SK-N-SH (cell line): Measurements from ENCODE around the gene OR13C3. TPM values are rescaled to one million over a fixed set of nuclear protein-coding genes. Genes with fewer than 3 reads are reported as not detected.

Experiments used
- CTCF ChIA-PET: fragments of 300-600, 350-600 bp; formaldehyde crosslinking; extraction: SDS; loops from one replicate; lab custom pipeline; 2021; lab: Yijun Ruan, JAX
- POLR2A ChIA-PET: fragments of 350-600 bp; sonication (Branson Sonifier 250); formaldehyde crosslinking; extraction: SDS; loops from one replicate; lab custom pipeline; 2020; ENCODE audit warnings: antibody characterized with exemption, inconsistent platforms; lab: Yijun Ruan, JAX
- DNase-seq: peaks from one replicate; pipeline ENCODE4 v3.0.0; 2012
- H2AFZ ChIP-seq: fragments of 200-600 bp; sonication (generic); 2 replicates; pipeline ENCODE4 v1.8.1; 2016; ENCODE audit warnings: antibody characterized with exemption, mild to moderate bottlenecking, low read depth
- H3F3A ChIP-seq: fragments of 200-600 bp; sonication (generic); replicated peaks from 2 replicates; pipeline ENCODE3; 2016; ENCODE audit warnings: antibody characterized with exemption, mild to moderate bottlenecking; ENCODE audit not compliant: insufficient read depth
- H3K27ac ChIP-seq, 2 experiments: fragments of 200-500 bp in 1 of 2; fragments of 200-600 bp in 1 of 2; sonication (Bioruptor generic) in 1 of 2; sonication (generic), shearing (Covaris generic) in 1 of 2; 2 replicates each; pipeline versions ENCODE4 v1.5.1 to v1.6.1; 2014 to 2016; ENCODE audit warnings: low read depth in 2 of 2, inconsistent platforms in 1 of 2, low read length in 1 of 2, mild to moderate bottlenecking in 1 of 2, mixed read lengths in 1 of 2
- H3K27me3 ChIP-seq: fragments of 200-600 bp; sonication (generic), shearing (Covaris generic); 2 replicates; pipeline ENCODE4 v1.6.1; 2016; ENCODE audit warnings: mixed run types; ENCODE audit not compliant: insufficient read depth
- H3K36me3 ChIP-seq, 2 experiments: fragments of 200-500 bp in 1 of 2; fragments of 200-600 bp in 1 of 2; sonication (Bioruptor generic) in 1 of 2; sonication (generic) in 1 of 2; replicated peaks in 1 of 2; 2 replicates each; pipeline versions ENCODE3 to v1.5.1; 2014 to 2016; ENCODE audit warnings: low read length in 1 of 2, mild to moderate bottlenecking in 1 of 2; ENCODE audit not compliant: insufficient read depth in 2 of 2, control insufficient read depth in 1 of 2
- H3K4me1 ChIP-seq, 2 experiments: fragments of 200-500 bp in 1 of 2; fragments of 200-600 bp in 1 of 2; sonication (Bioruptor generic) in 1 of 2; sonication (generic), shearing (Covaris generic) in 1 of 2; 2 replicates each; pipeline versions ENCODE4 v1.5.1 to v1.6.1; 2014 to 2016; ENCODE audit warnings: low read depth in 1 of 2, low read length in 1 of 2, mixed run types in 1 of 2; ENCODE audit not compliant: insufficient read depth in 2 of 2, control insufficient read depth in 1 of 2
- H3K4me2 ChIP-seq: fragments of 200-600 bp; sonication (generic), shearing (Covaris generic); 2 replicates; pipeline ENCODE4 v1.6.1; 2017; ENCODE audit warnings: mixed run types
- H3K4me3 ChIP-seq, 2 experiments: fragments of 200-500 bp in 1 of 2; fragments of 200-600 bp in 1 of 2; sonication (Bioruptor generic) in 1 of 2; sonication (generic), shearing (Covaris generic) in 1 of 2; 2 replicates each; pipeline versions ENCODE4 v1.5.1 to v1.8.1; 2014 to 2016; ENCODE audit warnings: low read depth in 2 of 2, inconsistent platforms in 1 of 2, low read length in 1 of 2, mild to moderate bottlenecking in 1 of 2, mixed read lengths in 1 of 2, moderate library complexity in 1 of 2
- H3K79me2 ChIP-seq: fragments of 200-600 bp; sonication (generic); 2 replicates; pipeline ENCODE4 v1.8.1; 2017; ENCODE audit warnings: mild to moderate bottlenecking; ENCODE audit not compliant: insufficient read depth
- H3K9ac ChIP-seq: fragments of 200-600 bp; sonication (generic); 2 replicates; pipeline ENCODE4 v1.6.1; 2017; ENCODE audit warnings: mixed run types
- H3K9me2 ChIP-seq: fragments of 200-600 bp; sonication (generic); 2 replicates; pipeline ENCODE4 v1.6.1; 2017; ENCODE audit warnings: mixed run types
- H3K9me3 ChIP-seq: fragments of 200-600 bp; sonication (generic); 2 replicates; pipeline ENCODE4 v1.6.1; 2017; ENCODE audit warnings: mixed run types, mild to moderate bottlenecking, moderate library complexity
- H4K20me1 ChIP-seq: fragments of 200-600 bp; sonication (generic); 2 replicates; pipeline ENCODE4 v1.6.1; 2017; ENCODE audit warnings: mild to moderate bottlenecking, mixed run types; ENCODE audit not compliant: insufficient read depth
- CHD2 ChIP-seq: fragments of 150-350 bp; IDR thresholded peaks from 2 replicates; pipeline ENCODE4 v1.6.1; 2018; ENCODE audit warnings: low read length; ENCODE audit not compliant: partially characterized antibody
- ELF1 ChIP-seq: IDR thresholded peaks from 2 replicates; pipeline ENCODE4 v1.4.0; 2012
- EP300 ChIP-seq, 2 experiments: IDR thresholded peaks; 2 replicates each; pipeline versions ENCODE4 v1.4.0 to v1.6.1; 2012; ENCODE audit warnings: borderline replicate concordance in 1 of 2, low read depth in 1 of 2, low read length in 1 of 2
- EZH2phosphoT487 ChIP-seq: fragments of 200-600 bp; sonication (generic); IDR thresholded peaks from 2 replicates; pipeline ENCODE4 v1.6.1; 2017; ENCODE audit warnings: low read depth, mixed run types, mild to moderate bottlenecking, antibody characterized with exemption, moderate library complexity, borderline replicate concordance
- FOXM1 ChIP-seq: IDR thresholded peaks from 2 replicates; pipeline ENCODE4 v1.4.0; 2012; ENCODE audit warnings: low read depth, mild to moderate bottlenecking
- GATA2 ChIP-seq: sonication (generic); formaldehyde crosslinking; IDR thresholded peaks from 2 replicates; pipeline ENCODE4 v1.5.0; 2020; ENCODE audit warnings: mild to moderate bottlenecking, missing genetic modification reagents
- MXI1 ChIP-seq: IDR thresholded peaks from 2 replicates; pipeline ENCODE4 v1.6.1; 2012; ENCODE audit warnings: mild to moderate bottlenecking, low read depth, low read length, improper control_type of control experiment
- RFX5 ChIP-seq: IDR thresholded peaks from 2 replicates; pipeline ENCODE4 v1.6.1; 2012; ENCODE audit warnings: mild to moderate bottlenecking, improper control_type of control experiment, low read length
- RXRA ChIP-seq: IDR thresholded peaks from 2 replicates; pipeline ENCODE4 v1.4.0; 2012; ENCODE audit warnings: low read depth, mild to moderate bottlenecking, borderline replicate concordance
- SIN3A ChIP-seq: IDR thresholded peaks from 2 replicates; pipeline ENCODE4 v1.6.1; 2012; ENCODE audit warnings: low read depth, mild to moderate bottlenecking, low read length, moderate library complexity, borderline replicate concordance
- SMC3 ChIP-seq: IDR thresholded peaks from 2 replicates; pipeline ENCODE4 v1.6.1; 2012; ENCODE audit warnings: low read depth, low read length, improper control_type of control experiment
- TCF12 ChIP-seq: IDR thresholded peaks from 2 replicates; pipeline ENCODE4 v1.4.0; 2012
- TEAD4 ChIP-seq: IDR thresholded peaks from 2 replicates; pipeline ENCODE4 v1.4.0; 2012; ENCODE audit warnings: mild to moderate bottlenecking, borderline replicate concordance; ENCODE audit not compliant: insufficient read depth
- USF1 ChIP-seq: IDR thresholded peaks from 2 replicates; pipeline ENCODE4 v1.4.0; 2012; ENCODE audit warnings: low read depth, borderline replicate concordance
- polyA plus RNA-seq, 3 experiments: library from polyadenylated mRNA; depleted of rRNA; stranded (reverse); fragments of >200 nt; gene quantifications; 2 replicates each; pipeline ENCODE4 v1.2.3, GENCODE V29; 2012
- TF ChIP-seq, protein P1 (sequence below): IDR thresholded peaks from 2 replicates; pipeline ENCODE4; 2012
- TF ChIP-seq, protein P2 (sequence below): fragments of 150-350 bp; IDR thresholded peaks from 2 replicates; pipeline ENCODE4 v1.6.1; 2016; ENCODE audit warnings: mild to moderate bottlenecking, low read depth, low read length
- TF ChIP-seq, protein P3 (sequence below): fragments of 150-350 bp; IDR thresholded peaks from 2 replicates; pipeline ENCODE4 v1.6.1; 2017; ENCODE audit warnings: antibody characterized with exemption, low read length, low read depth, borderline replicate concordance

OR13C3 gene
- polyA plus RNA-seq, 1 of the 3 experiments (the other 2 are of a cell fraction) = not detected

GRCh38 chr9:104503440-104503839 lies 33.2 kb downstream of the OR13C3 start:
- Histone ChIP-seq H3K79me2 (no peaks in the 10 kb centered on the region), H3K9me2 (no peaks in the 10 kb centered on the region), H3K4me1 (no peaks in the 10 kb centered on the region), H4K20me1 (no peaks in the 10 kb centered on the region), H3K9me3 (no peaks in the 10 kb centered on the region), H3K27ac (no peak overlapping the region), H3K27me3 (no peaks in the 10 kb centered on the region; the same call in 1 of the 2 replicates), H3K4me2 (no peak overlapping the region), H3K4me3 (no peak overlapping the region), H2AFZ (no peak overlapping the region), H3K9ac (no peak overlapping the region), H3K36me3 (no peaks in the 10 kb centered on the region), H3F3A (no peaks in the 10 kb centered on the region)
- ChIA-PET CTCF (no interaction called here), POLR2A (no interaction called here)
- no peak for DNase-seq
- TF ChIP-seq, protein P1, sequence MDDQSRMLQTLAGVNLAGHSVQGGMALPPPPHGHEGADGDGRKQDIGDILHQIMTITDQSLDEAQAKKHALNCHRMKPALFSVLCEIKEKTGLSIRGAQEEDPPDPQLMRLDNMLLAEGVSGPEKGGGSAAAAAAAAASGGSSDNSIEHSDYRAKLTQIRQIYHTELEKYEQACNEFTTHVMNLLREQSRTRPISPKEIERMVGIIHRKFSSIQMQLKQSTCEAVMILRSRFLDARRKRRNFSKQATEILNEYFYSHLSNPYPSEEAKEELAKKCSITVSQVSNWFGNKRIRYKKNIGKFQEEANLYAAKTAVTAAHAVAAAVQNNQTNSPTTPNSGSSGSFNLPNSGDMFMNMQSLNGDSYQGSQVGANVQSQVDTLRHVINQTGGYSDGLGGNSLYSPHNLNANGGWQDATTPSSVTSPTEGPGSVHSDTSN = no peak
- TF ChIP-seq MXI1 (no peak), TEAD4 (no peak), USF1 (no peak), CHD2 (no peak), SIN3A (no peak), GATA2 (CRISPR knock-in tag) (no peak), EP300 (IDR thresholded peaks at IDR 0.05; ENCODE audit: borderline replicate concordance in 1 of 2, low read depth in 1 of 2, low read length in 1 of 2) (no peak), SMC3 (no peak), RXRA (no peak), ELF1 (no peak), RFX5 (no peak), FOXM1 (no peak), EZH2phosphoT487 (no peak), TCF12 (no peak)
- TF ChIP-seq, protein P2, sequence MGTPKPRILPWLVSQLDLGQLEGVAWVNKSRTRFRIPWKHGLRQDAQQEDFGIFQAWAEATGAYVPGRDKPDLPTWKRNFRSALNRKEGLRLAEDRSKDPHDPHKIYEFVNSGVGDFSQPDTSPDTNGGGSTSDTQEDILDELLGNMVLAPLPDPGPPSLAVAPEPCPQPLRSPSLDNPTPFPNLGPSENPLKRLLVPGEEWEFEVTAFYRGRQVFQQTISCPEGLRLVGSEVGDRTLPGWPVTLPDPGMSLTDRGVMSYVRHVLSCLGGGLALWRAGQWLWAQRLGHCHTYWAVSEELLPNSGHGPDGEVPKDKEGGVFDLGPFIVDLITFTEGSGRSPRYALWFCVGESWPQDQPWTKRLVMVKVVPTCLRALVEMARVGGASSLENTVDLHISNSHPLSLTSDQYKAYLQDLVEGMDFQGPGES = no peak
- TF ChIP-seq, protein P3, sequence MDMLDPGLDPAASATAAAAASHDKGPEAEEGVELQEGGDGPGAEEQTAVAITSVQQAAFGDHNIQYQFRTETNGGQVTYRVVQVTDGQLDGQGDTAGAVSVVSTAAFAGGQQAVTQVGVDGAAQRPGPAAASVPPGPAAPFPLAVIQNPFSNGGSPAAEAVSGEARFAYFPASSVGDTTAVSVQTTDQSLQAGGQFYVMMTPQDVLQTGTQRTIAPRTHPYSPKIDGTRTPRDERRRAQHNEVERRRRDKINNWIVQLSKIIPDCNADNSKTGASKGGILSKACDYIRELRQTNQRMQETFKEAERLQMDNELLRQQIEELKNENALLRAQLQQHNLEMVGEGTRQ = no peak
